GM18508 (cell line): ENCODE results near the gene HADHB.
"Not testable (repeated sequence)": the region's sequence is repeated elsewhere in the genome, so short reads cannot be mapped to it uniquely, and the experiment has no call there.

ENCODE experiments used
- ATAC-seq: cut with Tn5 transposase; IDR thresholded peaks from one replicate; pipeline ENCODE4 v1.9.1; 2021; ENCODE audit warnings: moderate number of reproducible peaks; ENCODE audit not compliant: insufficient read depth, unreplicated experiment

Gene HADHB

DNA sequence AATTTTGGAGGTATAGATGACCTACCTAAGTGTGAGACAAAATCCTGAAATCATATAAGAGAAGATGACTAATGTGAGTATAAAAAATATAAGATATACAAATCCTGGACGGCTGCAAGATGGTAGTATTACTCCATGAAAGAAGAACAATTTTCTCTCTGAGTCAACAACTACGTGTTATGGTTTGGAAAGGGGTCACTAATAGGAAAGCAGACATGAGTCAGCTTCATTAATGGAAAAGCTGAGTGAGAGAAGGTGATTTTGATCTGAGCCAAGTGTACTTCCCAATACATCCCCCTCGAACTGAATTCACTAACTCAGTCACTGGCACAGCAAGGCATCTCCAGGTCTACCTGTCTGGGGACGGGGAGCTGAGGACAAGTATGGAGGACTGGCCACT, 81.1 kb downstream of the HADHB start:
- no peak for ATAC-seq

DNA sequence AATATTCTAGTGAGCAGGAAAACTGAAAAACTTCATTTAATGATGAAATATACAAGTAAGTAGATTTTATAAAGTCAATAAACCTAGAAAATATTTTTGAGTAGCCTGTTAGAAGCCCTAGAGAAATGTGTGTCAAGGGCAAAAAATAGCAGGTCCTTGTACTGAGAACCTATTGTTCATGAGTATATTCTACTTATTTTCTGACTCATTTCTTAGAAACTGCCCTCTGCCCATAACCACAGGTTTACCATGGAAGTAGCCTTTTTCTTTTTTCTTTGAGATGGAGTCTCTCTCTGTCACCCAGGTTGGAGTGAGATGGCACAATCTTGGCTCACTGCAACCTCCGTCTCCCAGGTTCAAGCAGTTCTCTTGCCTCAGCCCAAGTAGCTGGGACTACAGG, 81.8 kb downstream of the HADHB start:
- no peak for ATAC-seq

DNA sequence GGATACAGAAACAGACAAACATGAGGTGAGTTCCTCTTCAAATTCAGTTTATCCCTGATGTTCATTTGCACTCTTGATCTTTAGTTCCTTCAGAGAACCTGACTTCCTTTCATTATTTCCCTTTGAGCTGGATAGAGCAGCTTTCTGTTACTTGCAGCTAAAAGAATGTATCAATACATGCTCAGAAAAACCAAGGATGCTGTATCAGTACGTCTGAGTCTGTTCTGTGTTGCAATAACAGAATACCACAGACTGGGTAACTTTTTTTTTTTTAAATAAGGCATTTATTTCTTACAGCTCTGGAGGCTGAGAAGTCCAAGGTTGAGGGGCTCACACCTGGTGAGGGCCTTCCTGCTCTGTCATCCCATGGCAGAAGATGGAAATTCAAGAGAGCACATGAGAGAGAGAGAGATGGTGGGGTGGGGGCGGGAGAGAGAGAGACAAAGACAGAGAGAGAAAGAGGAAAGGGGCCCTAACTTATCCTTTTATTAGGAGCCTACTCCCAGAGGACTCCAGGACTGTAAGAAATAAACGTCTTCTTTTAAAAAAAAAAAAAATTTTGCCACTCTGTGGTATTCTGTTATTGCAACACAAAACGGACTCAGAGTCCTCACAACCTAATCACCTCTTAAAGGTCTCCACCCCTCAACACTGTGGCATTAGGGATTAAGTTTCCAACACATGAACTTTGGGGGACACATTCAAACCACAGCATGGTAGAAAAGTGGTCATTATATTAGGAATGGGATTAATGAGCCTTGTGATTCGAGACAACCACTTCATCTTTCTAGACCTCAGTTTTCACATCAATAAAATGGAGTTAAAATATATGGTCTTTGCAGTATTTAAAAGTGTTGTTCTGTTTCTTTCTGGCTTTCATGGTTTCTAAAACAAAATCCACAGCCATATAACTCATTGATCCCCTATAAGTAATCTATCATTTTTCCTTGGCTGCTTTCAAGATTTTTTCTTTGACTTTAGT, 82.8 kb downstream of the HADHB start:
- no peak for ATAC-seq

DNA sequence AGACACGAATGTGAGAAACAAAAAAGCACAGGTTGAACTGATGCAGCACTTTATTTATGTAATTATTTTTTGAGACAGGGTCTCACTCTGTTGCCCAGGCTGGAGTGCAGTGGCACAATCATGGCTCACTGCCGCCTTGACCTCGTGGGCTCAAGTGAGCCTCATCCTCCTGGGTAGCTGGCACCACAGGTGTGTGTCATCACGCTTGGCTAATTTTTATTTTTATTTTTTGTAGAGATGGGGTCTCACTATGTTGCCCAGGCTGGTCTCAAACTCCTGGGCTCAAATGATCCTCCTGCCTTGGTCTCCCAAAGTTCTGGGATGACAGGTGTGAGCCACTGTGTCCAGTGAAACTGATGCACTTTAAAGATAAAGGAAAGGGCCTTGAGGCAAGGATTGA, 84.3 kb downstream of the HADHB start:
- not testable (repeated sequence) for ATAC-seq

DNA sequence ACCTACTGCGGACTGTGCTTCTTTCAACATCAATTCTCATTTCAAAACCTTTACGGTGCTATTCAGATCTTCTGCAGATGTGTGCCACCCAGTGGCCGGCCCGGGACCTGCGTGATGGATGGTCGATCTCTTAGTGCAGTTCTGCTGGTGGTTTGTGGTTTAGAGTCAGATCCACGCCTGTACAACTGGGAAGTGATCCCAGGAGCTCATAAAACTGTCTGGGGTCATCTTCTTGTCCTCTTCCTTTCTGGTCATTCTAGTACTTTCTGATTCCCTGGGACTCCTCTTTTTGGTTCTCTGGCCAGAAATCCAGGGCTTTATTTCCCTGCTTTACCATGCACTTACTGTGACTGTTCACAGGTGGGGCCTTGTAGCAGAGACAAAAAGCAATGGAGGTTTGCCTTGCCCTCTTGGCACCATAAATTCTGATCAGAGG, 85.4 kb downstream of the HADHB start:
- ATAC-seq, result no peak

DNA sequence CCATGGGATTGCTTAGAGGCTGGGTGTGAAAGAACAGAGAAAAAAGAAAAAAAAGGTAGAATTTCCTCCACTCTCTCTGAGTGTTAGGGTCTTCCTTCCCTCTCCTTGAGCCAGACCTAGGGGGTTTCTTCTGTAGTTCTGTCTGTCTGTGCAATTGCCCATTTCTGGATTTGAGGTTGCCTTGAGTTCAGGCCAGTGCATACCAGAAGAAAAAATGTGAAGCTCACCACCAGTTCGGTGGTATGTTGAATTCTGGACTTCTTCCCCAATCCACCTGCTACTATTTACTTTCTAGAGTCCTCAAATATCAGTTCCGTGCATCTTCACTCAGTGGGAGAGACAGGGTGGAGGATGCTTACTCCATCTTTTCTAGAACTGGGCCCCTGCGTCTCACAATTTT, 85.9 kb downstream of the HADHB start:
- ATAC-seq, result no peak

DNA sequence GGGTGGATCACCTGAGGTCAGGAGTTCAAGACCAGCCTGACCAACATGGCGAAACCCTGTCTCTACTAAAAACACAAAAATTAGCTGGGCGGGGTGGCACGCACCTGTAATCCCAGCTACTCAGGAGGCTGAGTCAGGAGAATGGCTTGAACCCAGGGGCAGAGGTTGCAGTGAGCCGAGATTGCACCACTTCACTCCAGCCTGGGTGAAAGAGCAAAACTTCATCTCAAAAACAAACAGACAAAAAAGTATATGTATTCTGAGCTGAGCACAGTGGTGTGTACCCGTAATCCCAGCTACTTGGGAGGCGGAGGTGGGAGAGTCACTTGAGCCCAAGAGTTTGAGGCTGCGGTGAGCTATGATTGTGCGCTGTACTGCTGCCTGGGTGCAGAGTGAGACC, 86.6 kb downstream of the HADHB start:
- not testable (repeated sequence) for ATAC-seq

DNA sequence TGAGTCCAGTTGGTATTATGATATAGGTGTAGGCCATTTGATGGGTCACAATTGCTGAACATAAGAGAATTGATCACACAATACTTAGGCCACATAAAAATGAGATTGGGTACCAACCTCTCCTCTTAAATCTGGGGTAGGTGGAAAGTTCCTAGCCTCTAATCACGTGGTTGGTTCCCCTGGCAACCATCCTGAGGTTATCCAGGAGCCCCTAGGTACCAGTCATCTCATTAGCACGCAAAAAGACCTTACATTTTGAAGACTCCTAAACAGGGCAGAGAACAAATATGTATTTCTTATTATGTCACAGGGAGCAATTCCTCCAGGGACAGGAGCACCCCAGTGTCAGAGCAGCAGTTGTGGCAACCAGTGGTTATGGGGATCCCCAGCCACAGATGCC, 88.6 kb downstream of the HADHB start:
- no peak for ATAC-seq

DNA sequence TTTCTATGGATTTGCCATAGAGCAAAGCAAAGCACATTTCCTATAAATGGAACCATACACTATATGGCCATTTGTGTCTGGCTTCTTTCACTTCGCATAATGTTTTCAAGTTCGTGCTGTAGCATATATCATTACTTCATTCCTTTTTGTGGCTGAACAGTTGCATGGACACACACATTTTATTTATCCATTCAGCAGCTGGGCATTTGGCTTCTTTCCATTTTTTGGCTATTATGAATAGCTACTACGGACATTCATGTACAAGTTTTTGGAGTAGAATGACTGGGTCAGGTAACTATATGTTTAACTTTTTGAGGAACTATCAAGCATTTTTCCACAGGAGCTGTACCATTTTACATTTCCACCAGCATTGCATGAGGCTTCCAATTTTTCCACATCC, 90.5 kb downstream of the HADHB start:
- no peak for ATAC-seq

DNA sequence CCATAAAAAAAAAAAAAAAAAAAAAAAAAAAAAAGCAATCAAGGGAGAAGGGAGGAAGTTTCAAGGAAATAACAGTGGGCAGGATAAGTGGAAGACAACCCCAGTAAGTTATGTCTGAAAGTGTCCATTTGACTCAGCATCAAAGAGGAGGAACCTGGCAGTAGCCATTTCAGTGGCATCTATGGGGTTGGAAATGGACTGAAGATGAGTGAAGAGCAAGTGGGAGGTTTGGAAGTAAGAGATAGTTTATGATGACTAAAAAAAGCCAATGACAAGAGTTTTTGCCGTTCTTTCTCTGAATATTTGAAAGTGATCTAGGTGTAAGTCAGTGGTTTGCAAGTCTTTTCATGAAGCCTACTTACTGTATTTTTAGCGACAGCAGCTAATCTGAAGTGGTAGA, 92.0 kb downstream of the HADHB start:
- ATAC-seq, result no peak

DNA sequence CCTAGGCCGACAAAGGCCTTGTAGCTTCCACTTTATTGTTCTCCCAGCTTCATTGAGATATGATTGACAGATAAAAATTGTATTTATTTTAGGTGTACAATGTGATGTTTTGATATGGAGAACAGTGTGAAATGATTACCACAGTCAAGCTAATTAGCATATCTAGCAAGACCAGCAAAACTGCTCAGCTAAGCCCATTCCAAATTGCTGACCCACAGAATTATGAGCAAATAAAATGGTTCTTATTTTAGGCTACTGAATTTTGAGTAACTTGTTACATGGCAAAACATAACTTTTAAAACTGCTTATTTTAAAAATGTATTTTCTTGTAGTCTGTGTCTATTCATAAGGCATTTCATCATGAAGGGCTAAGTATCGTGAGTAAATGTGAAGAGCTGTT, 92.6 kb downstream of the HADHB start:
- ATAC-seq, result no peak
